Transverse colon (tissue), 4 donors: ENCODE data around the gene HNRNPUL1.

Experiments
- CTCF ChIP-seq, 5 experiments: fragments of 200-600 bp in 3 of 5; fragments of 450-650 bp in 2 of 5; sonication (generic) in 3 of 5; IDR thresholded peaks; 1 replicate in 2 of 5; 2 replicates in 3 of 5; pipeline ENCODE4 v1.5.1; 2016 to 2017; ENCODE audit warnings: antibody characterized with exemption in 5 of 5, inconsistent platforms in 3 of 5, mild to moderate bottlenecking in 2 of 5, moderate library complexity in 1 of 5
- EP300 ChIP-seq: sonication (generic); formaldehyde crosslinking; IDR thresholded peaks from one replicate; pipeline ENCODE4 v1.6.1; 2017; ENCODE audit warnings: antibody characterized with exemption, low read depth
- POLR2A ChIP-seq: fragments of 450-650 bp; IDR thresholded peaks from one replicate; pipeline ENCODE4 v1.6.1; 2016; ENCODE audit warnings: antibody characterized with exemption, mild to moderate bottlenecking, moderate library complexity
- POLR2AphosphoS5 ChIP-seq, 3 donors: sonication (generic); formaldehyde crosslinking; IDR thresholded peaks; one replicate each; pipeline ENCODE4 v1.6.1; 2016; ENCODE audit warnings: antibody characterized with exemption in 3 of 3

GRCh38 chr19:41321600-41322270 lies 57.6 kb downstream of the HNRNPUL1 start:
- TF ChIP-seq POLR2A (no peak), CTCF (IDR thresholded peaks at IDR 0.05) (peak; percentile 37 to 55 (median 49)), EP300 (no peak), POLR2AphosphoS5 (IDR thresholded peaks at IDR 0.05) (no peak)
